Measurements from ENCODE around the gene YY1AP1.
"Not testable (repeated sequence)": the region's sequence is repeated elsewhere in the genome, so short reads cannot be mapped to it uniquely, and the experiment has no call there.

DNA sequence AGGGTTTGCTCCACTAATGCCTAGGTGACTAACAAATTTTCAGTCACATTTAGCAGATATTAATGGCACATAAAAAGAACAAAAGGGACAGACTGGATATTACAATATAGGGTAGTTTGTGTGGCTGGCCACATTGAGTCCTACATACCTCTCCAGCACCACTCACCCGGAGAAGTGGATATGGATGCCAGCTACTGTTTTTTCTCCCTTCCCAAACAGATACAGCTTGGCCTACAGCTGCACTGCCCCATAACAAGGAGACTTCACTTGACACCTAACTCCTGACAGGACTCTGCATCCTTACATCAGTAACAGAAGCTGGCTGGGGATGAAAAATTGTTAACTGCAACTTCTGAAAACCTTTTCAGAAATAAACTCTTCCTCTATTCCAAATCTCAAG, 9.6 kb downstream of the YY1AP1 start:
- TF ChIP-seq, protein P1, sequence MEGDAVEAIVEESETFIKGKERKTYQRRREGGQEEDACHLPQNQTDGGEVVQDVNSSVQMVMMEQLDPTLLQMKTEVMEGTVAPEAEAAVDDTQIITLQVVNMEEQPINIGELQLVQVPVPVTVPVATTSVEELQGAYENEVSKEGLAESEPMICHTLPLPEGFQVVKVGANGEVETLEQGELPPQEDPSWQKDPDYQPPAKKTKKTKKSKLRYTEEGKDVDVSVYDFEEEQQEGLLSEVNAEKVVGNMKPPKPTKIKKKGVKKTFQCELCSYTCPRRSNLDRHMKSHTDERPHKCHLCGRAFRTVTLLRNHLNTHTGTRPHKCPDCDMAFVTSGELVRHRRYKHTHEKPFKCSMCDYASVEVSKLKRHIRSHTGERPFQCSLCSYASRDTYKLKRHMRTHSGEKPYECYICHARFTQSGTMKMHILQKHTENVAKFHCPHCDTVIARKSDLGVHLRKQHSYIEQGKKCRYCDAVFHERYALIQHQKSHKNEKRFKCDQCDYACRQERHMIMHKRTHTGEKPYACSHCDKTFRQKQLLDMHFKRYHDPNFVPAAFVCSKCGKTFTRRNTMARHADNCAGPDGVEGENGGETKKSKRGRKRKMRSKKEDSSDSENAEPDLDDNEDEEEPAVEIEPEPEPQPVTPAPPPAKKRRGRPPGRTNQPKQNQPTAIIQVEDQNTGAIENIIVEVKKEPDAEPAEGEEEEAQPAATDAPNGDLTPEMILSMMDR (IDR thresholded peaks at IDR 0.05; ENCODE audit: extremely low read depth in 1 of 2, insufficient read depth in 1 of 2, low read depth in 1 of 2, low read length in 2 of 2), result not testable (repeated sequence)
- not testable (repeated sequence) for TF ChIP-seq POLR2A (IDR thresholded peaks at IDR 0.05; ENCODE audit: low read depth, low read length)

Measured in endothelial cell of umbilical vein (primary cell).